DMS53 treated with DMSO at 0.1 percent for 48 hours (cell line): ENCODE measurements around the gene EOLA1.
"Not testable (repeated sequence)": the region's sequence is repeated elsewhere in the genome, so short reads cannot be mapped to it uniquely, and the experiment has no call there.

Experiments
- DNase-seq: peaks from one replicate; lab custom pipeline; 2025; ENCODE audit not compliant: unreplicated experiment; lab: John Stamatoyannopoulos, UW

EOLA1 gene

DNA sequence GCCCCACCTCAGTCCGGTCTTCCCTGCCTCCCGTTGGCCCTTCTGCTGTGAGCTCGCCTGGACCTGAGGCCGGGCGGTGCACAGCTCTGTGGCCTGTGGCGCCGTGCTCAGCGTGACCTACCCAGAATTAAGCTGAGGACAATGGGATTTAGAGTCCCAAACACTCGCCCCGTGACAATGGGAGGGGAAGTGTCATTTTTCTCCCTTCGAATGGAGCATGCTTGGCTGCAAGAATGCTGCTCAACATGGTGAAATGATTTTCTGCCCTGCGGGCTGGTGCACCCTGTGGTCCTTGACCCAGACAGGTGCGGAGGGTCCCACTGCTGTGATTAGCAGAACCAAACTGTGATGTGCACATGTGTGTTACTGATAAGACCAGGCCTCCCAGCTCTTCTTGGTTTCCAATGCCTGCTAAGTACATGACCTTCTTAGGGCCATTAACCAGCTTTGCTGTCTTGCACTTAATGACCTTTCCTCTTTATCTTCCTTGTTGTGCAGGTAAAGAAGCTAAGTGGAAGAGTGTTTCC, 772 bp downstream of the EOLA1 start:
- no peak for DNase-seq

DNA sequence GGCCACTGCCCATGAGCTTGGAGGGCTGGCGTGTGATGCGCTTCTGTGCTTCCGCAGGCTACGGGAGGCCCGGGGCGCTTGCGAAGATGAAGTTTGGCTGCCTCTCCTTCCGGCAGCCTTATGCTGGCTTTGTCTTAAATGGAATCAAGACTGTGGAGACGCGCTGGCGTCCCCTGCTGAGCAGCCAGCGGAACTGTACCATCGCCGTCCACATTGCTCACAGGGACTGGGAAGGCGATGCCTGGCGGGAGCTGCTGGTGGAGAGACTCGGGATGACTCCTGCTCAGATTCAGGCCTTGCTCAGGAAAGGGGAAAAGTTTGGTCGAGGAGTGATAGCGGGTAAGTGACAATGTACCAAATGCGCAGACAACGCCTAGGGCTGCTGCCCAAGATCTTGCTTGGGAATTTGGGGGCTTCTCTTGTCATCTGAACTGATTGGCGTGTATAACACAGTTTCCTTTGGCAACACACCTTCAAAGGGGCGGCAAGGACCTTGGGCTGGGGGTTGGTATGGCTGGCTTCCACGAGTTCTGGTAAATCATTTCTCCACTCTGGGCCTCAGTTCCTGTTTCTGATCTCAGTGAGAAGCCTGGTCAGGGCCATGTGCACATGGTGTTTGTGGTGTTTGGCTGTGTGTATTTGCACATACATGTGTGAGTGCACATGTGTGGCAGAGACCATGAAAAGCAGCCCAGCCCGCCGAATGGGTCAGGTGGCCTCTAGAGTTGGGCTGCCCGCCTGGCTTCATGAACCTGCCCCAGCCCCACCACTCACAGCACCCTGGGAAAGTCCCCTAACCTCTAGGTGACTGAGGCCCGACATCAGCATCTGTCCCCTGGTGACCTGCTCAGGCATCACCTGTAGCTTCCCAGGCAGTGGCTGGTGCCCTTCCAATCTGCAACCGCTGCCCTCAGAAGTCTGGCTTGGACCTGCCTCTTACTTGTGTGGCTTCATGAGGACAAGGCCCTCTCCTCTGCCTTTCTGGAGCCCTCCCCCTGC, 5.0 kb downstream of the EOLA1 start:
- not testable (repeated sequence) for DNase-seq

DNA sequence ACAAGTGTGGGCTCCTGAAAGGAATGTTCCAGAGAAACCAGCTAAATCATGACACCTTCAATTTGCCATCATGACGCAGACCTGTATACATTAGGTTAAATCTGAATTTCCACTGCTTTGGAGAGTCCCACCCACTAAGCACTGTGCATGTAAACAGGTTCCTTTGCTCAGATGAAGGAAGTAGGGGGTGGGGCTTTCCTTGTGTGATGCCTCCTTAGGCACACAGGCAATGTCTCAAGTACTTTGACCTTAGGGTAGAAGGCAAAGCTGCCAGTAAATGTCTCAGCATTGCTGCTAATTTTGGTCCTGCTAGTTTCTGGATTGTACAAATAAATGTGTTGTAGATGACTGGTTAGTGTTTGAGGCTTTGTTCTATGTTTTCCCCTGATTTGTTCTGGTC, 6.2 kb downstream of the EOLA1 start:
- not testable (repeated sequence) for DNase-seq

DNA sequence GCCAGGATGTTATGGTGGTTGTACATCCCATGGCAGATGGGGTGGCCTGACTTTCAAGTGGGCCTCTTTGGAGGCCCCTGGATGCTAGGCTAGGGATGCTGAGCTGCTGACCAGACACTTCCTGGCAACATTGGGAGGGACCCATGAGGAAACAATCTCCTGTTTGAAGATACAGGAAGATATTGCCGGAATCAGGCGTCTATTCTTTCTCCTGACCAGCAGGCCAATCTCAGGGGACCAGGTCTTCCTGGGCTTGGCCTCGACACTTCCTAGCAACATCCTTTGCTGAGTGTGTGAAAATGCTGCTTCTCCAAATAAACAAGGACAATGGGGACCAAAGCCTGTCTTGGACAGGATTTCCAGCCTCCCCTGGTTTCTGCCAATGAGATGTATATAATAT, 7.0 kb downstream of the EOLA1 start:
- DNase-seq = not testable (repeated sequence)

DNA sequence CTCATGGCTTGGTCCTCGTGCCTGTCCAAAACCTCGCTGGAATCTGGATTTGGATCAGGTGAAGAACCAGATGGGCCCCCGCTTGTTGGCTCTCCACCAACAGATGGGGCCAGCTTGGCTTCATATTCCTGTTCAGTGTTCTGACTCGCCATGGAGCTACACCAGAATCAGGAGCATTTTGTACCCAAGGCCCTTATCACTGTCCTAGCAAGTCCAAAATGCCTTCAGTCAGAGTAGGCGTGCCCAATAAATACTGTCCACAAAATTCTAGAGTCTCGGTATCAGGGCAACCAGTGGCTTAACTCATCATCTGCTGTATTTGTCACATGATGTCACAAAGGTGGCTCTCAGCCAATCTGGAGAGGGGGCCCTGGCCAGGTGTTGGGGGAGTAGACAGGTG, 8.9 kb downstream of the EOLA1 start, which contains the start of gene HSFX3:
HSFX3 (minus strand) TSS at position 224 of the 400 bp plus-strand sequence; CDS start at position 152, 72 bp downstream.
- not testable (repeated sequence) for DNase-seq

DNA sequence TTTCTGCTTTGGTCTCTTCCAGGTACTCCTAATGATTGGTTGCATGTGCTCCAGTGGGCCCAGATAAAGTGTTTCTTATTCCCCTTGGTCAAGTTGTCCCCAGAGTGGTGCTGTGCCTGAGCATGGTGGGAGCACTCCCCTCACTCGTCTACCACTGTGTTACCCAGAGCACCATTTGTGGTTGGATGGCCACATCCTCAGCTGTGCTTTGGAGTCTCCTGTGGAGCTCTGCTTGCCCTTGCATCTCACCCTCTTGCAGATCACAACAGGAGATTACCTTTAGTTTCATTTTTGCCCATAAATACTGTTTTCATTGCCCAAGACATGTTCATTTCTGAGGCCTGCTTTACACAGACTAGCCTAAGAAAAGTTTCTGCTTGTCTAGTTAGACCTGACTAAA, 9.6 kb downstream of the EOLA1 start:
- DNase-seq = not testable (repeated sequence)

DNA sequence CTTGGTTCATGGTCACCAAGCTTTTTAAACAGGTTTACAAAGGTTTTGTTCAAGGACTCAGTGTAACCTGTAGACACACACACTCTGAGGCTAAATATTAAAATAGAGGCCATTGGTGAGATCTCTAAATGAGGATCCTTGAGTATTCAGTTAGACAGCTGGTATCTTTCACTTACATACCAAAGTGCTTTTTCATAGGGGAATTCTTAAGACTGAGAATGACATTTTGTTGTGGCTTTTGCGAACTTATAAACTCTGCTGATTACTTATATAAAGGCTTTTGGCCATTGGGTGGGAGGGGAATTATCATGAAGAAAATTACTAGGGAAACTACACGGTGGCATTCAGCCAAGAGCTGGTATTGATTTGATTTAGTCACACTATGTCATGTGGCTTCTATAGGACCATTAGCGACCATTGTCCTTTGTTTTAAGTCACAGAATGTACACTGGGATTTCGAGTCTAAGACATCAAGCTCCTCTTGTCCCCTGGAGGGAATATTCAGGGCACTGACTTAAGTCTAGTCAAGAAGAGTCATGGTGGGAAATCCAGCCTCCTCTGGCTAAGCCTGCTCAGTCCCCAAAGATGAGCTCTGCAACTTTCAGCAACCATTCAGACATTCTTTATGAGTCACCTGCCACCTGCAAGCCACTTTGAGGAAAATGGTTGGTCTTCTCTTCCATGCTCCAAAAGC, 10.6 kb downstream of the EOLA1 start:
- not testable (repeated sequence) for DNase-seq

DNA sequence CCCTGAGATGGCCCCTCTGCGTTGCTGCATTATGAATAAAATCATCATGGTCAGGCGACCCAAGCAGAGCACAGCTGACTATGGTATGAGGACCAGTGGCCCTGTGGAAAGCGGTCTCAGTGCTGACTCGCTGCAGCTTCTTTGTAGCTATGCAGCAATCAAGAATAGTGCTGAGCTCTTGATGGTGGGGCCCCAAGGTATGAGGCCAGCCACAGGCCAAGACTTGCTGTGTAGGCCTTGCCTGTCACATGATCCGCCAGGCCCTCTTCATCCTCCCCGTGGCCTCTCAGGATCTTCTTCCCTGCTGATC, 11.1 kb downstream of the EOLA1 start:
- DNase-seq = not testable (repeated sequence)

DNA sequence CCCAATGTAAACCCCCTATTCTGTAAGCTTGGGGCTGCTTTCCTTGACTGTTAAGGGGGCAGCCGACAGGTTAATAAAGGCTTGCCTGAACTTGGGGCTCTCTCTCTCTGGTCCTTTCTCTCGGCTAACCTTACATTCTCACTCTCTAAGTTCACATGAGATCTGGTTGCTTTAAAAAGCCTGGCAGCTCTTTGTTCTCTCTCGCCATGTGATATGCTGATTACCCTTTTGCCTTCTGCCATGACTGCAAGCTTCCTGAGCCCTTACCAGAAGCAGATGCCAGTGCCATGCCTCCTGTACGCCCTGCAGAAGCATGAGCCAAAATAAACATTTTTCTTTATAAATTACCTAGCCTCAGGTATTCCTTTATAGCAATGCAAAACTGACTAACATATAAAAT, 14.4 kb downstream of the EOLA1 start:
- DNase-seq = not testable (repeated sequence)

DNA sequence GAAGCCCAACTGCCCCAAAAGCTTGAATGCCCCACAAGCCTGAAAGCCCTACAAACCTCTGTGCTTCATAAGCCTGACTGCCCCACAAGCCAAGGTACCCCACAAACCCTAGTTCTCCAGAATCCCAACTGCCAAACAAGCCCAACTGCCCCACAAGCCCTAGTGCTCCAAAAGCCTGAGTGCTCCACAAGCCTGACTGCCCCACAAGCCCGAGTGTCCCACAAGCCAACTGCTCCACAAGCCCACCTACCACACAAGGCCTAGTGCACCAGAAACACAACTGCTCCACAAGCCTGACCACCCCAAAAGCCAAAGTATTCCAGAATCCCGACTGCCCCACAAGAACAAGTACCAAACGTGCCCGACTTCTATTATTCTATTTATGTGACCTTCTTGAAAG, 22.5 kb downstream of the EOLA1 start:
- DNase-seq = no peak

DNA sequence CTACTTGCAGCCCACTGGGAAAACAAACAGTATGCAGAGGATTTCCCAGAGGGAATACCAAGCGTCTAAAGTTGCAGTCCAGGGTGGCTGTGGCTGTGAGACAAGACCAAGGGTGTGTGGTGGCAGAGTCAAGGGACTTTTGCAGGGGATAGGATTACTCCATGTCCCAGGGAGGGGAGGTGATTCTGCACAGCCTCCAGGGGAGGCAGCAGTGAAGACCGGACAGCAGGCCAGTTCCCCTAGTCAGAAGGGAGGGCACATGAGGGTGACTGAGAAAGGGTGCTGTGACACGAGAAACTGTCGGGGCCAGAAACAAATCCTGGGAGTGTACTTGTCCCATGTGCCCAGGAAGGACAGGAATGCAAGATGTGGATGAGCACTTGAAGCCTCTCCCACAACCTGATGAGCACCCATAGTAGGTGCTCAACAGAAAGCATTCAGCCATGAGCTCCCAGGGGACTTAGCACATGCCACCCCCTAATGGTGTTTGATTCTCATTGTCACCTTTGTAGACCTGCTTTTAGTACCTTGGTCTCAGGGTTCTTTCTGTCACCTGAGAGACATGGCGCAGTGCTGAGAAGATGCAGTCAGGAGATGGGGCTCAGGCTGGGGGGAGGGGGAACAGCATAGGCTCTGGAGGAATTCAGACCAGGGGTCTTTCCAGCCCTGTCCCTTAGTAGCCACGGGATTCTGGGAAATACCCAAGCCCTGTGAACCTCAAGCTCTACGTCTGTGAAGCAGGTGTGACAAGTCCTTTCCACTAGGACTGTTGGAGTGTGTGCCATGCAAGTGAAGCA, 27.0 kb downstream of the EOLA1 start:
- no peak for DNase-seq

DNA sequence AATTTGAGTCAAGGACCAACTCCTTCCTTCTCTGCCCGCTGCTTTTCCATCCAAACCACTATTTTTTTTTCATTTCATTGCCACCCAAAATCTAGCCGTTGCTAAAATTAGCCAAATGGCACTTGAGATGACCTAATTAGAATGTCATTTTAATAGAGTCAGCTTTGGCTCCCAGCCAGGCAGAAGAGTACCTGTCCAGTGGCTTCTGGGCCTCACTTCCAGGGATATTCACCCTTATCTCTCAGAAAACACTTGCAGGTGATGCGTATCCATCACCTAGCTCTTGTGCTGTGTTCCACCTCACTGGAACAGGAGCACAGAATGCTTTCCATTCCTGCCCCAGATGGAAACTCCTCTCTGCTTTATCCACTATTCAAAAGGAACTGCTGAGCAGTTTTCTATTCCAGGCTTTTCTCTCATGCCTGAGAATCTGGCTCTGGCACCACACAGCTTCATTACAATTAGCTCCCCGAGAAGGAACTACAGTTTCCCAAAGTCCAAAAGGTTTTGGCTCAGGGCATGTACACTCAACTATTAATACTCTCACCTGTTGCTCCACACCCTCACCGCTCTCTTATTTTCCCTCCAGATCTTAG, 28.0 kb downstream of the EOLA1 start:
- no peak for DNase-seq

DNA sequence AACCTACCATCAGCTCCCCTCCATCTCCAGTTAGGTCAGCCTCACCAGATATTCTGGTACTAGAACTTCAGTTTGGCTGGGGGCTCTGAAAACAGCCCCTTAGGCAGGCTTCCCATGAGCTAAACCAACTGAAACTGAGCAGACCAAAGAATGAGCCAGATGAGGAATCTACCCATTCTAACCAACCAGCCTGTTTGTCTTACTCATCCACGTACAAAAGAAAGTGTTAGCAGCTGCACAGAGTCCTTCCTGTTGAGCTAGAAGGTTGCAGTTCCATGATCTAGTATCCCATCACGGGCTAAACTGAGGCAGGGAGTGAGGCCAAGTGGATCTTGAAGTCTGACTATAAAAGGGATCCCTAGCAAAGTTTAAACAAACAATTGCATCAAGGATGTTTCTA, 29.0 kb downstream of the EOLA1 start:
- no peak for DNase-seq

DNA sequence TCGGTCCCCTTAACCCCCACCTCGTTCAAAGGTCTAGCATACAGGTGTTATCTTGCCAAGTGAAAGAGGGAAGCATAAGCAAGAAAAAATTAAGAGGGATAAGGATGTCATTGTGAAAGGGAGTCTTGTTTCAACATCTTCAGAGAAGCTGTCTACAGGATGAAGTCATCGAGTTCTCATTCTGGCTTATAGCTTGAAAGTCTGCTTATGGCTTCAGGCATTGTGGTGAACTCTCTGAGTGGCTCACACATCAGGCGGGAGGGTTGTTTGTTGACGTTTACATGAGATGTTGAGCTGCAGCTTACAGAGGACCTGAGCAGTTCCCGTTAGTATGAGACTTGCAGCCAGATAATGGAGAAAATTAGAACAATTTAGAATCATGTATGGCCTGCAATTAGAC, 29.9 kb downstream of the EOLA1 start:
- no peak for DNase-seq

DNA sequence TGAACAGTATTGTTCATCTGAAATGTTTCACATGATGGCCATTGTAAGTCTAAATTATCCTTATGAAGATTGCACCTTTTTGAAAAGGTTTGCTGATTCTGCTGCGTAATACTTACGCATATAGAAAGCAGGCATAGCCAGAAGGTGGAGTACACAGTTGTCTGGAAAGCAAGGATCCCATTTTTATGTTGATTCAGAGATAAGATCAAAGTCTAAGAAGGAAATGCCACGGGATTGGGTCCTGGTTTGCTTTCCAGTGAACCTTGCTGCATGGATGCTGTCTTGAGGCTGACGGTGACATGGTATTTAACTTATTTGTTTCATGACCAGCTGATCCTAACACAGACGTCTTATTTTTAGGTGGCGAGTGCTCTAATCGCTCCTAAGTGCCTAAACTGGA, 31.0 kb downstream of the EOLA1 start:
- no peak for DNase-seq

DNA sequence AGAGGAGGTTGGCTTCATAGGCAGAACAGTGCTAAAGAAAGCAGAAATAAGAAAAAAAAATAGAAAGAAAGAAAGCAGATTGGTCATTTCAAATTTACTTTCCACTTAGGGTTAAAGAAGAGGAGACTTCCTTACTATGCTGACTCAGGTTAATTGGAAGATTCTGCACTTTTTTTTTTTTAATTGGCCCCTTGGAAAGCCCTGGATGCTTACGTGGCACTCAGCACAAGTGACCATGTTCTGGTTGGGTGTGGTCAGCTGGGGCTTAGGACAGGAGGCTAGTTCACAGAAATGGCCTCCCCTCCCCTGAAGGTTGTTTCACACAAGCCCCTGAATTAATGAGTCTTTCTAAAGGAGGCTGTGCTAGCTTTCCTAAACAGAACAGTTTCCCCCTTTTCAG, 31.9 kb downstream of the EOLA1 start:
- DNase-seq = no peak

DNA sequence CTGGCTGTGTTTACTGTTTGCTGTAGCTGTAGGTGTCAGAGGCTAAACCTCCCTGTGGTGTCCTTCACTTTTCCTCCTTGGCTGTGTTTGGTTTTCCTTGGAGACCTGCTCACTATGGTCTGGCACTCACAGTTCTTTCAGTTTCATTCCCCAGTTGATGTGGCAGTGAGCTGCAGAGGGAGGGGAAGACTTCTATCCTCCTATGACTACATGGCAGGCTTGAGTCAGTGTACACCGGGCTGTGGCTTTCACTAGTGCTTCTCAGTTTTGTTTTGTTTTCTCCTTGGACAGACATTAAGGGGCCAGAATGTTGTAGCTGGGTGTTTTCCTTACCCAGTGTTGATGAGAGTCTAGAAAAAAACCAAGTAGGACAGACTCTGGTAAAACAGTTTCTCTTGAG, 32.6 kb downstream of the EOLA1 start:
- not testable (repeated sequence) for DNase-seq

DNA sequence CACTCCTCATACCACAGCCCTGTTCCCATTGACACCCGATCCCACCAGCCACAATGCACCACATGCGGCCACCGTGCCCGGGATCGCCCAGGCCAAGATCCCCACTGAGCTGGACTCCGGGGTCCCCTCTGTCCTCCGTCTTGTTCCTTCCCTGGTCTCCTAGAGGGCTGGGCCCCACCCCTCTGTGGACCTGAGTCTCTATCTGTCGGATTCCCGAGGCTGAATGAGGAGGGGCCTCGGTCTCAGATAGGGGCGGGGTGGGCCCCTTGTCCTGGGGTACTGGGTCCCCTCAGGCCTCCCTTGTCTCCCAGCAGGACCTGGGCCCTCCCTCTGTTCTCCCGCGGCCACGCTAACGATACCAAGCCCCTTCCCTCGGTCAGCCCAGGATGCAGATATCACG, 44.8 kb downstream of the EOLA1 start:
- not testable (repeated sequence) for DNase-seq

DNA sequence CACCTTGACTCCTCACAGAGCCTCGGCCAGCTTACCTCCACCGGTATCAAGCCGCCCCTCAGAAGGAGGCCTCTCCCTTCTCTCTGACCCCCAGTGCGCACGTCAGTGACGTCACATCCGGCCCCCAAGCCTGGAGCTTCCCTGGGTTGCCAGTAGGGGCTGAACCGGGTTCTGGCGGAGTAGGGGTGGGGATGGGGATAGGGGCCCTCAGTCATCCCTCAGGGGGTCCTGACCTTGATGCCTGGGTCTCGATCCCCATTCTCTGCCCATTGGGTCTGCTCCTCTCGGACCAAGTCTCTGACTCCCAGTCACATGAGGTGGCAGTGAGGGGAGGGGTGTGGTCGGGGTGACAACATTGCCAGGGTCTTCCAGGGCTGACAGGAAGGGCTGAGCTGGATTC, 46.5 kb downstream of the EOLA1 start, which contains the start of gene MAGEA9B:
MAGEA9B (minus strand) TSS at position 101 of the 400 bp plus-strand sequence. CDS start 4,280 bp downstream, outside the sequence.
- not testable (repeated sequence) for DNase-seq

DNA sequence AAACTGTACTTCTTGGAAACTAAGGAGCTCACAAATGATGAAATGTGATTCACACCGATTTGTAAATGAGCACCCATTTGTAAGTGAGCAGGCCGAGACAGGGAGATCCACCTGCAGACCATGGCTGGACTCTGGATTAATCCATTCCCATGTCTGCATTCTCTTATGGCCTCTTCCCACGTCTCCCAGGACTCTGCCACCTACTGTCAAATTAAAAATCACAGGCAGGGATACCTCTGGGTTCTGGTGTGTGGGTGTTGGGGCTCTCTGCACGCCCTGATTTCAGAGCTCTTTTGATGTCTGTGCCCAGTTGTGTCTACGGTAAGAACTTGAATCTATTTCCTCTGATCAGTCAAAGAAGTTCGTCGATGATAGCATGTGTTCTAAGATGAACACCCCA, 50.2 kb downstream of the EOLA1 start:
- DNase-seq = not testable (repeated sequence)
